Glomerular endothelial cell (primary cell): ENCODE measurements around the gene DOK6. TPM values are rescaled to one million over a fixed set of nuclear protein-coding genes. Genes with fewer than 3 reads are reported as not detected.

Experiments used
- DNase-seq: peaks from one replicate; pipeline ENCODE4 v3.0.0-alpha.2; 2011; ENCODE audit warnings: low read depth, low spot score; ENCODE audit errors: extremely low read depth
- total RNA-seq: library from RNA; depleted of rRNA; stranded (reverse); fragments of >200 nt; gene quantifications from 2 replicates; pipeline ENCODE4 v1.2.3, GENCODE V29; 2015

Gene DOK6
- total RNA-seq, 1 donor from 2014 or later: 1.2 TPM

GRCh38 chr18:69531973-69532372, 131.3 kb downstream of the DOK6 start:
- DNase-seq: no peak

- DNase-seq: no peak
Observed at GRCh38 chr18:69537183-69537582, 136.5 kb downstream of the DOK6 start.

DNA sequence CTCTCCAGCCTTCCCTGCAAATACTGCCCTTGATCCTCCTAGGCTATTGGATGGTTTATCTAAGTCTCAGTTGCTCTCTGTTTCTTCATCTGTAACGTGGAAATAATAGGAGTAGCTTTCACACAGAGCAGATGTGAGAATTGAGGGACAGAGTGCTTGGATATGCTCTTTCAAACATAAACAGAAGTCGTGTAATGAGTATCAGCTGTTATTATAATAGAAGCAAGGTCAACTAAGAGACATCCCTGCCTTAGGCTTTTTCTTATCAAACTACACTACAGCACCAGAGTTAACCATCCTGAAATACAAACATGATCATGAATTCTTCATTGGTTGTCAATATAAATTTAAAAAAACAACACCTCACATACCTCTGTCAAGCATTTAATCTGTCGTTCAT, 138.2 kb downstream of the DOK6 start:
- no peak for DNase-seq

DNA sequence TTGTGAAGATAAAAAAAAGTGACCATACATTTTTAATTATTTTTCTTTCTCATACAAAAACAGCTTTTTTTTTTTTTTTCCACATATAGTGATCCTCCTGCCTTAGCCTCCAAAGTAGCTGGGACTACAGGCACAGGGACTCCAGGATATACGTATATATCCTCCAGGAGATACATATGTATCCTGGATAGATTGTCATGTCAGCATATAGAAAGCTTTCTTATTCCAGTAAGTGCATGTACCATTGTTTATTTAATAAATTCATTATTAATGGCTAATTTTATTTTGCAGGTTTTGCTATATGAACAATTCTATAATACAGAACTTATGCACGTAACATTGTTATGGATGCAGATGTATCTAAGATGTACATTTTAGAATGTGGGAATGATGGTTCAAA, 138.7 kb downstream of the DOK6 start:
- no peak for DNase-seq

- no peak for DNase-seq
Observed at GRCh38 chr18:69556228-69556627, 155.5 kb downstream of the DOK6 start.

DNA sequence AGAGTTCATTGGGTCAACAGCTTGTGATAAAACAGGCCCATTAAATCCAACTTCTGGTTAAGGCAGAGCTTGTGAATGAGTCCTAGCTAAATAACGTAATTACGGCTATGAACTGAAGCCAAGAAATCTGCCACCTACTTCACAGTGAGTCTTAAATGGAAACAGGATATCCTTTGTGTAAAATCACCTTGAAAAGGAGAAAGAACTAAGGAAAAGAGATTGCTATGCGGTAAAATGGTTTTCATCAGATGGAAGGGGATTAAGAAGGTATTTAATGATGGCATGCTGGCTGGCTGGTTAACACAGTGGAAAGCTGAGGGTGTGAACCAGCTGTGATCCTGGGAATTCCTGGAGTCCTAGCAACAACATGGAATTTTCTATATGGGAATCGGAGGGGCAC, 156.6 kb downstream of the DOK6 start:
- no peak for DNase-seq

- no peak for DNase-seq
Observed at GRCh38 chr18:69558052-69558451, 157.4 kb downstream of the DOK6 start.

DNA sequence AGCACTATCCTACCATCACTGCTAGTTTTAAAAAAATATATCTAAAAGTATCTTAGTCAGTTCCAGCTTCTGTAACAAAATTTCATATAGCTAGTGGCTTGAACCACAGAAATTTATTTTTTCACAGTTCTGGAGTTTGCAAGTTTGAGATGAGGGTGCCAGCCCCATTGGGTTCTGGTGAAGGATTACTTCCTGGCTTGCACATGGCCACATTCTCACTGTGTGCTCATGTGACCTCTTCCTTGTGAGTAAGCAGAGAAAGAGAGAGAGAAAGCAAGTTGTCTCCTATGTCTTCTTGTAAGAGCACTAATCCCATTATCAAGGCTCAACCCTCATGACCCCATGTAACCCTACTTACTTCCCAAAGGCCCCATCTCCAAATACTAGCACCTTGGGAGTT, 158.9 kb downstream of the DOK6 start:
- no peak for DNase-seq

- no peak for DNase-seq
Observed at GRCh38 chr18:69564602-69565001, 163.9 kb downstream of the DOK6 start.

- no peak for DNase-seq
Observed at GRCh38 chr18:69567813-69568488, 167.3 kb downstream of the DOK6 start.

DNA sequence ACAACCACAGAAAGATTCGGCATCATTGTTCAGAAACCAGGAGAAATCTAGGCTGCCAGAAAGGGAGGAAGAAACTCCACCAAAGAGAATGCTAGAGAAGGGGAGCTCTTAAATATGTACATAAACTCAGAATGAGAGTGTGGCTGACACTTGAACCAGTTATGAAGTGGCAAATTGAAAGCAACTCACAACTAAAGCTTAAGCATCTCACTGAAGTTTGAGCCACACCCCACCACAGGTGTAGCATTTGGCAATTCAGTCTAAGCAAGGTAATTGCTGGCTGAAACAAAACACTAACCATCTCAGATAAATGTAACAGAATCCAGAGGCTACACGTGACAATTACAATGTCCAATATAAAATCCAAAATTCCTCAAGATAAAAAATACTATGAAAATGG, 168.4 kb downstream of the DOK6 start:
- DNase-seq: no peak

GRCh38 chr18:69574401-69574800, 173.7 kb downstream of the DOK6 start:
- no peak for DNase-seq

- DNase-seq: no peak
Observed at GRCh38 chr18:69580107-69580506, 179.4 kb downstream of the DOK6 start.

GRCh38 chr18:69584429-69584828, 183.7 kb downstream of the DOK6 start:
- no peak for DNase-seq

GRCh38 chr18:69585696-69586095, 185.0 kb downstream of the DOK6 start:
- no peak for DNase-seq

DNA sequence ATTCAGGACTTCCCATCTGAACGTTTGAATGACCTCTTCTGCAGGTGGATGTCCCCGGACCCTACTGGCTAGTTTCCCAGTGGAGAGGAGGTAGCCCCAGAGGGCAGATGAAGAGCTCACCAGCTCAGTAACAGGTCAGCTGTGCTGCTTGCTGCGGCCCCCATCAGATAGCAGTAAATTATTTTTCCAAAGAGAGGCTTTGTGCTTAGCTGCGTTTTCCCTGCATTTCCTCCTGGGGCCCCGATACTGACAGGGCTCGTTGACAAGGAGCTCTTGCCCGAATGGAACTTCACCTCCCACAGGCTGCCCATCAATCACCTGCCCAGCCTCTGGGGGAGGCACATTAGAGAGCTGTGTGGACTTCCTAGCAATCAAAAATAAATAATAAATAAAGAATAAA, 185.8 kb downstream of the DOK6 start:
- no peak for DNase-seq

GRCh38 chr18:69588301-69588700, 187.6 kb downstream of the DOK6 start:
- no peak for DNase-seq

DNA sequence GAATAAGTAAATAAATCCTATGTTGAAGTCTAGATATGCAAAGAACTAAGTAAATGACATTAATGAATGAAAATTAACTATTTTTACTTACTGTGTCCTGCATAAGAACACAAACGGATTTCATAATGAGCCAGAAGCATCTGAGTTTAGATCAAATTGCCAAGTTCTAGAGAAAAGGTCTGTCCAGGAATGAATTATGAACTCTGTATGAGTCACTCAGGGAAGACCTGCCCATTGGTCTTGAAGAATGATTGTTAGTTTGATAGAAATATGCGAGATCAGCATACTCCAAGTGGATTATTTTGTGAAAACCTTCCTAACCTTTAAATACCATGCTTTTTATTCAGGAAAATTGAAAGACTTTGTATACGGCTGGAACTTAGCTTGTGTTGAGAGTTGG, 189.5 kb downstream of the DOK6 start:
- DNase-seq: no peak

DNA sequence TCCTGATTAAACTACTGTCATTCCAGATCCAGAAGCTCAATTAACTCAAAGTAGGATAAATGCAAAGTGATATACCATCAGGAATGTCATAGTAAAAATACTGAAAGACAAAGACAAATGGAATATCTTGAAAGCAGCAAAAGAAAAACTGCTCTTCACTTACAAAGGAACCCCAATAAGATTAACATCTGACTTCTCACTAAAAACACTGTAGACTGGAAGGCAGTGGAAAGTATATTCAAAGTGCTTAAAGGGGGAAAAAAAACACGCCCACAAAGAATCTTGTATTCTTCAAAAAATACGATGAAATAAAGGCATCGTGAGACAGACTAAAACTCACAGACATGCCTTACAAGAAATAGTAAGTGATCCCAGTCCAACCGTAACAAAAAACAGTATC, 195.7 kb downstream of the DOK6 start:
- no peak for DNase-seq

DNA sequence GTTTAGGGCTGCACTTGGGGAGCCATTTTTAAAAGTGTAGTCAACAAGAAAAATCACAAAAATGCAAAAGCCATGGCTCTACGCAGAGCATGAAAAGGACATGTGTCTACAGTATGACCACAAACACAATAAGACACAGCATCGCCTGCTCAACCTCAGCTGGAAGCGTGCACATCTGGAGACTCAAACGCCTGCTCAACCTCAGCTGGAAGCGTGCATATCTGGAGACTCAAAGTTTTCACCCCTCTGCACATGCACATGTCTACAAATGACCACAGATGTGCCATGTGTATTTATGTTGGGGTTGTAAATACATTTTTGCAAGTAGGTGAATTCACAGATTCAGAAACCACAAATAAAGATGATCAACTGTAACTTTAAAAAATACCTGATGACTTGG, 196.9 kb downstream of the DOK6 start:
- no peak for DNase-seq

GRCh38 chr18:69599377-69599776, 198.7 kb downstream of the DOK6 start:
- no peak for DNase-seq

DNA sequence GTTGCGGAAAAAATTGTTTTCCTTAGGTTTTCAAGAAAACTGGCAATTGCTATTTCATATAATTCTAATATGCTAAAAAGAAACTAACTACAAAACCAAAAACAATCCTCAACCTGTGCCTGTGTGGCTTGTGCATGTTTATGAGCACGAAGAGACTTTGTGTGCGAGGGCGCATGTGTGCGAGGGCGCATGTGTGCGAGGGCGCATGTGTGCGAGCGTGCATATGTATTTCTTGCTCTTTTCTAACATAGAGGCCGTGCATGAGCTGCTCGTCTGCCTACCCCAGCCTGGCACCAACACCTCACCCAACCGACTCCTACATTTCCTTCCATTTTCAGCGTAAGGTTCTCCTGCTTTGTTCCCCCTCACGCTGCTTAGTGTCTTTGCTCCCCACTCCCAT, 211.6 kb downstream of the DOK6 start:
- DNase-seq: no peak

DNA sequence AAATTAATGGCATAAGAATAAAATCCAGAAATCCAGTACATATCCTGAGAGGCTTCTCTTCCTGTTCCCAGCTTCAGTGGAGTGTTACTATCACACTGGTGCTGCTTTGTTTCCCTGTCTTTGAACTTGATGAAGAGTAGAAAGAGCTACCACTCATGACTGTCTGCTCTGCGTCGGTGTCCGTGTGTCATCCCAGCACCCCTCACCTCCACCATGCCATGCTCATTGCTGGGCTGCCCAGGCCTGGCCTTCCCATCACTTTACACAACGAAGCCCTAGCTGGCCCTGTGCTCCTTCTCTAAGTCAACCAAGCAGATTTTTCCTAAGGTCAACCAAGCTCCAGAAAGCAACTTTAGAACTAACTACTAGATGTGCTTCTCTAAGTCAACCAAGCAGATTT, 215.4 kb downstream of the DOK6 start:
- no peak for DNase-seq
